ENCODE measurements around the gene PIK3AP1.

Gene PIK3AP1

GRCh38 chr10:96638696-96639095 lies 81.6 kb downstream of the PIK3AP1 start:
- no peak for DNase-seq

- DNase-seq, result no peak
Measured at GRCh38 chr10:96638120-96638519, 82.2 kb downstream of the PIK3AP1 start.

GRCh38 chr10:96637709-96638108 lies 82.6 kb downstream of the PIK3AP1 start:
- no peak for DNase-seq

- no peak for DNase-seq
Measured at GRCh38 chr10:96636551-96636950, 83.8 kb downstream of the PIK3AP1 start.

GRCh38 chr10:96632974-96633710 lies 87.2 kb downstream of the PIK3AP1 start:
- no peak for DNase-seq

GRCh38 chr10:96627292-96627691 lies 93.0 kb downstream of the PIK3AP1 start:
- DNase-seq, result no peak

- DNase-seq, result no peak
Measured at GRCh38 chr10:96626795-96627194, 93.5 kb downstream of the PIK3AP1 start.

GRCh38 chr10:96625173-96625572 lies 95.1 kb downstream of the PIK3AP1 start:
- no peak for DNase-seq

GRCh38 chr10:96622013-96622787 lies 98.1 kb downstream of the PIK3AP1 start:
- no peak for DNase-seq

GRCh38 chr10:96619796-96620773 lies 100.2 kb downstream of the PIK3AP1 start:
- DNase-seq, result no peak

GRCh38 chr10:96619120-96619519 lies 101.2 kb downstream of the PIK3AP1 start:
- DNase-seq, result no peak

- DNase-seq, result no peak
Measured at GRCh38 chr10:96618653-96619052, 101.7 kb downstream of the PIK3AP1 start.

GRCh38 chr10:96616961-96617360 lies 103.4 kb downstream of the PIK3AP1 start:
- DNase-seq, result no peak

GRCh38 chr10:96614515-96614914 lies 105.8 kb downstream of the PIK3AP1 start:
- no peak for DNase-seq

GRCh38 chr10:96613576-96613975 lies 106.7 kb downstream of the PIK3AP1 start:
- DNase-seq, result no peak

- no peak for DNase-seq
Measured at GRCh38 chr10:96612055-96612830, 108.1 kb downstream of the PIK3AP1 start.

GRCh38 chr10:96610817-96611216 lies 109.5 kb downstream of the PIK3AP1 start:
- peak; percentile 17 to 23 for DNase-seq

- no peak for DNase-seq
Measured at GRCh38 chr10:96609510-96609909, 110.8 kb downstream of the PIK3AP1 start.

- no peak for DNase-seq
Measured at GRCh38 chr10:96608805-96609204, 111.5 kb downstream of the PIK3AP1 start.

- DNase-seq, result no peak
Measured at GRCh38 chr10:96608262-96608661, 112.1 kb downstream of the PIK3AP1 start.

GRCh38 chr10:96606946-96607345 lies 113.4 kb downstream of the PIK3AP1 start:
- no peak for DNase-seq

- DNase-seq, result no peak
Measured at GRCh38 chr10:96606216-96606615, 114.1 kb downstream of the PIK3AP1 start.

All from Kasumi-1 (cell line).